HepG2 (cell line): ENCODE measurements around the gene RASA2. TPM values are rescaled to one million over a fixed set of nuclear protein-coding genes. Genes with fewer than 3 reads are reported as not detected.

Experiments used
- ATAC-seq: fragments of 200-7000 bp; cut with Tn5 transposase; 3 replicates; pipeline ENCODE4 v1.9.1; 2020; ENCODE audit warnings: mild to moderate bottlenecking, moderate library complexity
- BruUV-seq: library from RNA; stranded (reverse); fragments of 400-500 nt; replicated peaks from 2 replicates; lab custom pipeline; 2021; lab: Mats Ljungman, UMichigan
- CTCF ChIA-PET: fragments of 300-600 bp; formaldehyde crosslinking; extraction: SDS; loops from one replicate; lab custom pipeline; 2021; ENCODE audit warnings: low total read pairs, inconsistent platforms, low intra/inter-chr PET ratio; lab: Yijun Ruan, JAX
- POLR2A ChIA-PET: fragments of 350-600 bp; sonication (Branson Sonifier 250); formaldehyde crosslinking; loops from one replicate; lab custom pipeline; 2020; ENCODE audit warnings: antibody characterized with exemption, inconsistent platforms; lab: Yijun Ruan, JAX
- DNase-seq: peaks from one replicate; pipeline ENCODE4 v3.0.0-alpha.2; 2015; ENCODE audit warnings: low spot score
- FAIRE-seq: peaks from 3 replicates; lab custom pipeline; 2011; peaks lifted over from hg19 to GRCh38; lab: Jason Lieb, UNC
- H2AFZ ChIP-seq: one replicate; pipeline ENCODE4 v1.6.1; 2011; ENCODE audit warnings: low read length, inconsistent platforms
- H3K27ac ChIP-seq: fragments of 300-600 bp; 3 replicates; pipeline ENCODE4 v1.8.0; 2011; ENCODE audit warnings: mixed run types, mild to moderate bottlenecking, mixed read lengths, low read length, inconsistent platforms; ENCODE audit not compliant: insufficient read depth; ENCODE audit errors: extremely low read length
- H3K27me3 ChIP-seq, 2 experiments: fragments of 200-600 bp in 1 of 2; 2 replicates in 1 of 2; 3 replicates in 1 of 2; pipeline versions ENCODE4 v1.6.0 to v1.8.0; 2011; ENCODE audit warnings: low read length in 2 of 2, mild to moderate bottlenecking in 2 of 2, moderate library complexity in 2 of 2, inconsistent platforms in 1 of 2; ENCODE audit not compliant: insufficient read depth in 2 of 2, control insufficient read depth in 1 of 2
- H3K36me3 ChIP-seq, 2 experiments: fragments of 200-600 bp in 1 of 2; replicated peaks in 1 of 2; 2 replicates in 1 of 2; 3 replicates in 1 of 2; pipeline versions ENCODE4 v1.5.1 to v1.8.0; 2011; ENCODE audit warnings: low read length in 2 of 2, inconsistent platforms in 1 of 2; ENCODE audit not compliant: insufficient read depth in 2 of 2, control insufficient read depth in 1 of 2
- H3K4me1 ChIP-seq: 2 replicates; pipeline ENCODE4 v1.5.1; 2012; ENCODE audit warnings: low read length, inconsistent platforms; ENCODE audit not compliant: insufficient read depth
- H3K4me2 ChIP-seq: 2 replicates; pipeline ENCODE4 v1.6.0; 2011; ENCODE audit warnings: low read depth, low read length, inconsistent platforms
- H3K4me3 ChIP-seq, 3 experiments: fragments of 200-600 bp in 1 of 3; sonication (generic), shearing (Covaris generic) in 1 of 3; replicated peaks in 1 of 3; 2 replicates each; pipeline ENCODE4 v1.5.1; 2011 to 2016; ENCODE audit warnings: low read length in 3 of 3, inconsistent platforms in 2 of 3, low read depth in 2 of 3, mild to moderate bottlenecking in 2 of 3, control low read depth in 1 of 3, mixed read lengths in 1 of 3; ENCODE audit not compliant: insufficient read depth in 1 of 3
- H3K79me2 ChIP-seq: one replicate; pipeline ENCODE4 v1.6.1; 2011; ENCODE audit warnings: low read length, inconsistent platforms; ENCODE audit not compliant: insufficient read depth
- H3K9ac ChIP-seq: 2 replicates; pipeline ENCODE4 v1.6.0; 2011; ENCODE audit warnings: mild to moderate bottlenecking, low read depth, low read length, inconsistent platforms; ENCODE audit not compliant: insufficient read depth
- H3K9me3 ChIP-seq: 2 replicates; pipeline ENCODE4 v1.5.1; 2012; ENCODE audit warnings: mild to moderate bottlenecking, low read length
- H4K20me1 ChIP-seq: 2 replicates; pipeline ENCODE4 v1.6.0; 2011; ENCODE audit warnings: inconsistent platforms, mild to moderate bottlenecking, low read length, moderate library complexity; ENCODE audit not compliant: insufficient read depth
- DMTF1 ChIP-seq: sonication (generic); formaldehyde crosslinking; IDR thresholded peaks from 2 replicates; pipeline ENCODE4 v1.4.0; 2020; ENCODE audit warnings: mild to moderate bottlenecking, missing genetic modification reagents
- MATR3 ChIP-seq: sonication (generic); formaldehyde crosslinking; IDR thresholded peaks from 2 replicates; pipeline ENCODE4 v1.4.0; 2020; ENCODE audit warnings: missing genetic modification reagents
- POLR2G ChIP-seq: fragments of 200-400 bp; formaldehyde crosslinking; IDR thresholded peaks from 2 replicates; pipeline ENCODE4 v1.6.1; 2018; ENCODE audit warnings: mild to moderate bottlenecking, low read depth, low read length, moderate library complexity
- RBM22 ChIP-seq: fragments of 200-400 bp; formaldehyde crosslinking; optimal IDR thresholded peaks from 2 replicates; pipeline ENCODE3; 2017; ENCODE audit warnings: mild to moderate bottlenecking, low read length, moderate library complexity
- SP4 ChIP-seq: sonication (generic); formaldehyde crosslinking; IDR thresholded peaks from 2 replicates; pipeline ENCODE4 v1.8.1; 2023; ENCODE audit warnings: mild to moderate bottlenecking, missing genetic modification reagents
- THYN1 ChIP-seq: sonication (generic); formaldehyde crosslinking; IDR thresholded peaks from 2 replicates; pipeline ENCODE4 v1.8.1; 2023; ENCODE audit warnings: low read depth, mild to moderate bottlenecking, moderate library complexity, missing genetic modification reagents, borderline replicate concordance
- ZC3H13 ChIP-seq: sonication (generic); formaldehyde crosslinking; IDR thresholded peaks from 2 replicates; pipeline ENCODE4 v1.8.1; 2023; ENCODE audit warnings: mild to moderate bottlenecking, missing genetic modification reagents, moderate library complexity
- ZNF615 ChIP-seq: sonication (generic); formaldehyde crosslinking; IDR thresholded peaks from 2 replicates; pipeline ENCODE4 v1.5.0; 2020; ENCODE audit warnings: mild to moderate bottlenecking, missing genetic modification reagents, borderline replicate concordance
- WGBS: methylation state at CpG from one replicate; pipeline ENCODE4 v1.1.6; 2017; ENCODE audit warnings: low lambda C conversion rate; 5-methylcytosine and 5-hydroxymethylcytosine counted together
- in situ Hi-C: cut with HindIII; loops from 2 replicates; pipeline ENCODE4 v1.10.0; 2017; ENCODE audit warnings: low pct_unique_long_range_greater_than_20kb; ENCODE audit not compliant: extremely low pct_ligation_motif_present
- intact Hi-C: fragments of 100-400 bp; cut with micrococcal nuclease; formaldehyde crosslinking; loops from one replicate; pipeline ENCODE4 v1.10.0; 2022; ENCODE audit not compliant: unreplicated experiment
- polyA plus RNA-seq, 8 experiments: library from polyadenylated mRNA; depleted of rRNA in 3 of 8; stranded (reverse) in 7 of 8; unstranded in 1 of 8; fragments of >200 nt; fragmentation: Illumina TruSeq in 4 of 8; extraction: Trizol in 4 of 8; gene quantifications; 2 replicates each; pipeline versions ENCODE4 v1.2.1 to v1.2.3, GENCODE V29; 2011 to 2016; ENCODE audit warnings: low read depth in 4 of 8, missing spikeins in 1 of 8, mixed read lengths in 1 of 8; ENCODE audit not compliant: insufficient read depth in 1 of 8
- total RNA-seq, 5 experiments: library from RNA; depleted of rRNA; stranded (reverse); fragments of >200 nt; fragmentation: Illumina TruSeq; extraction: Trizol; gene quantifications; 2 replicates each; pipeline ENCODE4 v1.2.3, GENCODE V29; 2016; ENCODE audit warnings: low read depth in 1 of 5

RASA2 gene
- total and polyA plus RNA-seq, 2 of the 13 experiments (the other 11 are each of a cell fraction or from before 2014, with no cell fraction given), result 5.4 to 8.5 TPM

DNA sequence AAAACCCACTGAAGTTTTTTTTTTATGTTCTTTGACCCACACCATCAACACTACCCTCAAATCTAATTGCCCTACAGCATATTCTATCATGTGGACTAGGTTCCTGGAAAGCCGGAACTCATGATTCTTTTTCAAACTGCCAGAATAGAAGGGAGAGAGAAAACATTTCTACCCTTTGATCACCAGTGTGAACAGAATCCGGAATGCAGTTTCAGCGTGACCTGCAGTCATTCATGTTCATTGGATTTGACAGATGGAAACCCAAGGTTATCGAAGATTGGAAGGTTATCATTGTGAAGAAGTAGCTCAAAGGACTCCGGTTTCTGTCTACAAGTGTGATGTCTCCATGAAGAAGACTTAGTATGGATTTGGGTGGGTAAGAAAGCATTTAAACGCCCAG lies 39.4 kb upstream of the RASA2 start:
- no peak for ATAC-seq
- FAIRE-seq, result no peak
- WGBS, result 97% methylated on average over 6 of the region's 6 CpGs
- Histone ChIP-seq H3K9ac (no peak overlapping the region), H3K36me3 (peaks cover 22 to 55% of the 10 kb centered on the region in 2 experiments), H3K4me2 (no peak overlapping the region), H2AFZ (no peak overlapping the region), H3K4me1 (peaks cover 9% of the 10 kb centered on the region), H3K9me3 (no peaks in the 10 kb centered on the region), H3K79me2 (peaks cover under 1% of the 10 kb centered on the region), H3K27ac (no peak overlapping the region), H4K20me1 (no peaks in the 10 kb centered on the region), H3K27me3 (no peaks in the 10 kb centered on the region), H3K4me3 (no peak overlapping the region)
- in situ Hi-C loops, result no loop called here
- CTCF ChIA-PET, result no interaction called here
- TF ChIP-seq DMTF1 (CRISPR knock-in tag), result no peak
- 0 out of 2 replicates have a peak, but pooled peaks have one; percentile 45 for TF ChIP-seq POLR2G
- TF ChIP-seq ZC3H13 (CRISPR knock-in tag), result no peak
- peak; percentile 34 for TF ChIP-seq RBM22
- no peak for TF ChIP-seq ZNF615 (CRISPR knock-in tag)
- no peak for TF ChIP-seq MATR3 (CRISPR knock-in tag)
- TF ChIP-seq THYN1, result no peak
- no peak for TF ChIP-seq SP4 (CRISPR knock-in tag)
- intact Hi-C loops, result no loop called here
- DNase-seq, result no peak
- no TSS peak for BruUV-seq
- POLR2A ChIA-PET, result no interaction called here
